Measurements from ENCODE around the gene ZNF292. TPM values are rescaled to one million over a fixed set of nuclear protein-coding genes. Genes with fewer than 3 reads are reported as not detected.

ZNF292 gene
- total and polyA plus RNA-seq, 2 donors (not counting 1 experiment from before 2014, with no cell fraction given): 14.3 to 23.6 TPM

- Histone ChIP-seq H3K9me3 (ENCODE audit: control insufficient read depth, insufficient read depth, low read depth, low read length) (no peaks in the 10 kb centered on the region), H3K9ac (ENCODE audit: insufficient read depth, low read length) (no peak overlapping the region), H3K79me2 (ENCODE audit: control insufficient read depth, insufficient read depth, low read length) (no peaks in the 10 kb centered on the region), H3K4me2 (ENCODE audit: extremely low read depth, insufficient read depth, low read length) (no peak overlapping the region), H4K20me1 (ENCODE audit: control insufficient read depth, extremely low read depth, insufficient read depth, low read length) (no peaks in the 10 kb centered on the region), H3K27ac (ENCODE audit: insufficient read depth, low read length) (no peak overlapping the region), H3K36me3 (ENCODE audit: control insufficient read depth, insufficient read depth, low read length) (no peaks in the 10 kb centered on the region), H3K27me3 (ENCODE audit: control insufficient read depth, insufficient read depth, low read length) (no peaks in the 10 kb centered on the region), H2AFZ (ENCODE audit: low read length) (no peak overlapping the region), H3K4me1 (ENCODE audit: control insufficient read depth, extremely low read depth, insufficient read depth, low read length) (no peaks in the 10 kb centered on the region), H3K4me3 (replicated peaks in 1 of 4; ENCODE audit: control extremely low read depth in 1 of 4, insufficient read depth in 1 of 4, low read depth in 3 of 4, low read length in 4 of 4) (no peak overlapping the region)
- DNase-seq (ENCODE audit: low read depth in 2 of 2): no peak
- TF ChIP-seq CTCF (conservative IDR thresholded peaks at IDR 0.05 in 1 of 2, IDR thresholded peaks at IDR 0.05 in 1 of 2; ENCODE audit: low read depth in 1 of 2, low read length in 2 of 2): no peak
- TF ChIP-seq EZH2 (IDR thresholded peaks at IDR 0.05; ENCODE audit: low read length, missing control alignments): no peak
These were observed 127.4 kb downstream of the ZNF292 start for GRCh38 chr6:87282743-87283142.

DNA sequence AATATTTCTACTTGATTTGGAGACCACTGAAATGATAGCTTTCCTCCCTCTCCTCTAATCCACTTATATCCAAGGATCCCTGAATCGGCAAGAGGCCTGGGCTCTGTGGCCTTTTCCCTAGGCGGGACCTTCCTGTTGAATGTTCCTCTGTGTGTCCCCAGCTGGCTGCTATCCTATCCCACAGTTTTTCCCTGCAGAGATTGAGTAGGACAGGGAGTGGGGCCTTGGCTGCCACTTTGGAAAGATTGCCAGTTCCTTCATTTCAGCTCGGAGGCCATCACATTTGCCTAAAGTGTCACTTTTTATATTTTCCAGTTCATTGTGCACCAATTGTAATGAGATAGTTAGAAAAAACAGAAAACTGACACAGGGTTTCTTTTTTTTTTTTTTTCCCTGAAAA, 128.1 kb downstream of the ZNF292 start:
- Histone ChIP-seq H3K4me3 (replicated peaks in 1 of 4; ENCODE audit: control extremely low read depth in 1 of 4, insufficient read depth in 1 of 4, low read depth in 3 of 4, low read length in 4 of 4) (no peak overlapping the region), H4K20me1 (ENCODE audit: control insufficient read depth, extremely low read depth, insufficient read depth, low read length) (no peaks in the 10 kb centered on the region), H2AFZ (ENCODE audit: low read length) (no peak overlapping the region), H3K4me1 (ENCODE audit: control insufficient read depth, extremely low read depth, insufficient read depth, low read length) (no peaks in the 10 kb centered on the region), H3K27me3 (ENCODE audit: control insufficient read depth, insufficient read depth, low read length) (no peaks in the 10 kb centered on the region), H3K27ac (ENCODE audit: insufficient read depth, low read length) (no peak overlapping the region), H3K79me2 (ENCODE audit: control insufficient read depth, insufficient read depth, low read length) (no peaks in the 10 kb centered on the region), H3K4me2 (ENCODE audit: extremely low read depth, insufficient read depth, low read length) (no peak overlapping the region), H3K9ac (ENCODE audit: insufficient read depth, low read length) (no peak overlapping the region), H3K9me3 (ENCODE audit: control insufficient read depth, insufficient read depth, low read depth, low read length) (no peaks in the 10 kb centered on the region), H3K36me3 (ENCODE audit: control insufficient read depth, insufficient read depth, low read length) (no peaks in the 10 kb centered on the region)
- DNase-seq (ENCODE audit: low read depth in 2 of 2): no peak
- TF ChIP-seq CTCF (conservative IDR thresholded peaks at IDR 0.05 in 1 of 2, IDR thresholded peaks at IDR 0.05 in 1 of 2; ENCODE audit: low read depth in 1 of 2, low read length in 2 of 2): no peak
- no peak for TF ChIP-seq EZH2 (IDR thresholded peaks at IDR 0.05; ENCODE audit: low read length, missing control alignments)

DNA sequence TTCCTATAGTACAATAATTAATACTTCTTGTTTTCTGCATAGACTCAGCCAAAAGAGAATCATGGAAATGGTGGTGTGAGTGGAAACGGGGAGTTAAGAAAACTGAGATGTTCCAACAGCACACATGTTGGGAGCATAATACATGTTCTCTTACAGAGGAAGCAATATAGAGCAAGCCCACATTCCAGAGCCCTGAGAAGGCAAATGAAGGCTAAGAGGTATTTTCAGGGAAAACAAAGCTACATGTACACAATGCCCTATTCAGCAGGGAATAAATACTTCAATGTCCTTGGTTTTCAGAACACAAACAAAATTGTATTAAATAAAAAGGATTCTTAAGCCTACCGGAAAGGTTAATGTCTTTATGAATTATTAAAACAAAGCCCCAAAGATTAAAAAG, 131.9 kb downstream of the ZNF292 start:
- no peaks in the 10 kb centered on the region for H3K36me3 ChIP-seq (ENCODE audit: control insufficient read depth, insufficient read depth, low read length)
- no peaks in the 10 kb centered on the region for H3K27me3 ChIP-seq (ENCODE audit: control insufficient read depth, insufficient read depth, low read length)
- H3K4me3 ChIP-seq (replicated peaks in 1 of 4; ENCODE audit: control extremely low read depth in 1 of 4, insufficient read depth in 1 of 4, low read depth in 3 of 4, low read length in 4 of 4): no peak overlapping the region
- no peak overlapping the region for H3K9ac ChIP-seq (ENCODE audit: insufficient read depth, low read length)
- TF ChIP-seq EZH2 (IDR thresholded peaks at IDR 0.05; ENCODE audit: low read length, missing control alignments) (no peak), CTCF (conservative IDR thresholded peaks at IDR 0.05 in 1 of 2, IDR thresholded peaks at IDR 0.05 in 1 of 2; ENCODE audit: low read depth in 1 of 2, low read length in 2 of 2) (no peak)
- no peaks in the 10 kb centered on the region for H4K20me1 ChIP-seq (ENCODE audit: control insufficient read depth, extremely low read depth, insufficient read depth, low read length)
- no peak overlapping the region for H2AFZ ChIP-seq (ENCODE audit: low read length)
- no peak overlapping the region for H3K27ac ChIP-seq (ENCODE audit: insufficient read depth, low read length)
- no peaks in the 10 kb centered on the region for H3K9me3 ChIP-seq (ENCODE audit: control insufficient read depth, insufficient read depth, low read depth, low read length)
- DNase-seq (ENCODE audit: low read depth in 2 of 2): no peak
- H3K4me1 ChIP-seq (ENCODE audit: control insufficient read depth, extremely low read depth, insufficient read depth, low read length): no peaks in the 10 kb centered on the region
- H3K4me2 ChIP-seq (ENCODE audit: extremely low read depth, insufficient read depth, low read length): no peak overlapping the region
- H3K79me2 ChIP-seq (ENCODE audit: control insufficient read depth, insufficient read depth, low read length): no peaks in the 10 kb centered on the region
